ENCODE measurements around the gene TAC4. TPM values are rescaled to one million over a fixed set of nuclear protein-coding genes. Genes with fewer than 3 reads are reported as not detected.

The TAC4 gene
- total and polyA plus RNA-seq, 2 of the 13 experiments (the other 11 are each of a cell fraction or from before 2014, with no cell fraction given), result not detected

DNA sequence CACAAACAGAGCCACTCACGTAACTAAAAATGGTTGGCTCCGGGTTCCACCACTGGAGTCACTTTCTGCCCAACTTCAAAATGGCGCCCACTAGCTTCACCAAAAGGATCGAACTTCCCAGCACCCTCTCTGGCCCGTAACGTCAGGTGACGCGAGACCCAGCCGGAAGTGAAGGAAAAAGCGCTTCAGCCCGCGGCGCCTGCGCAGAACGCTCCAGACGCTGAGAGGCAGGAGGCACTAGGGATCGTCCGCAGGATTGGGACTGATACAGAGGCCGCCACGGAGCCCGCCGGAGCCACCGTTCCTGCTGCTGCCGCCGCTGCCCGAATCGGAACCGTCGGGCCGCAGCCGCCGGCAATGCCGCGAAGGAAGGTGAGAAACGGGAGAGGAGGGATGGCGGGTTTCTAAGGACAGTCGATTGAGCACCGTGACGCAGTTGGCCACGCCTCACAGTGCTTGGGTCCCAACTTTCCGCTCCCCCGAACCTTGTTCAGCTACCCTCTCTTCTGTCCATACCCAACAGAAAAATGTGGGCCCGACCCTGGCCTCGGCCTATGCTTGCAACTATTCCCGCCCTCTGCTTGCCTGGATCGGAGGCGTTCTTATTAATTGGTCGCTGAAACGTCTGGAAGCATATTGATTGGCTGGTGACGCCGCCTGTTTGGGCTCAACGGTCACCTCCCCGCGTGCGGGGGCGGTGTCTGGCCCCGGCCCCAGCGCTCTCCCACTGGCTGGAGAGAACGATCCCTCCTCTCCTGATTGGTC lies 59.2 kb downstream of the TAC4 start, which contains the start of gene KAT7 (continued):
- peak; percentile 80 for TF ChIP-seq CEBPZ (IDR thresholded peaks at IDR 0.05; ENCODE audit: low read length)
- TF ChIP-seq ZSCAN21 (CRISPR knock-in tag; IDR thresholded peaks at IDR 0.05; ENCODE audit: borderline replicate concordance), result peak; percentile 12; the same call in 1 of the 2 replicates
- no peak for TF ChIP-seq ZNF207 (IDR thresholded peaks at IDR 0.05; ENCODE audit: borderline replicate concordance)
- peak; percentile 82 for TF ChIP-seq BORCS8-MEF2B (CRISPR knock-in tag; IDR thresholded peaks at IDR 0.05)
- TF ChIP-seq SRY (CRISPR knock-in tag; IDR thresholded peaks at IDR 0.05), result peak; percentile 89; the same call in 1 of the 2 replicates
- no peak for TF ChIP-seq HNRNPK (IDR thresholded peaks at IDR 0.05; ENCODE audit: low read depth, low read length, poor library complexity, severe bottlenecking)
- TF ChIP-seq ZNF205 (CRISPR knock-in tag; IDR thresholded peaks at IDR 0.05), result 0 out of 2 replicates have a peak, but pooled peaks have one; percentile 52
- TF ChIP-seq ZBTB7A (CRISPR knock-in tag; IDR thresholded peaks at IDR 0.05), result no peak
- TF ChIP-seq, protein P1, sequence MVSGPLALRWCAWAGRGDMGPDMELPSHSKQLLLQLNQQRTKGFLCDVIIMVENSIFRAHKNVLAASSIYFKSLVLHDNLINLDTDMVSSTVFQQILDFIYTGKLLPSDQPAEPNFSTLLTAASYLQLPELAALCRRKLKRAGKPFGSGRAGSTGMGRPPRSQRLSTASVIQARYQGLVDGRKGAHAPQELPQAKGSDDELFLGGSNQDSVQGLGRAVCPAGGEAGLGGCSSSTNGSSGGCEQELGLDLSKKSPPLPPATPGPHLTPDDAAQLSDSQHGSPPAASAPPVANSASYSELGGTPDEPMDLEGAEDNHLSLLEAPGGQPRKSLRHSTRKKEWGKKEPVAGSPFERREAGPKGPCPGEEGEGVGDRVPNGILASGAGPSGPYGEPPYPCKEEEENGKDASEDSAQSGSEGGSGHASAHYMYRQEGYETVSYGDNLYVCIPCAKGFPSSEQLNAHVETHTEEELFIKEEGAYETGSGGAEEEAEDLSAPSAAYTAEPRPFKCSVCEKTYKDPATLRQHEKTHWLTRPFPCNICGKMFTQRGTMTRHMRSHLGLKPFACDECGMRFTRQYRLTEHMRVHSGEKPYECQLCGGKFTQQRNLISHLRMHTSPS (CRISPR knock-in tag; IDR thresholded peaks at IDR 0.05; ENCODE audit: low read depth), result peak; percentile 64; the same call in 1 of the 2 replicates
- TF ChIP-seq ARID2 (CRISPR knock-in tag; IDR thresholded peaks at IDR 0.05; ENCODE audit: borderline replicate concordance), result no peak
- no peak for TF ChIP-seq DPF2 (CRISPR knock-in tag; IDR thresholded peaks at IDR 0.05; ENCODE audit: borderline replicate concordance, low read depth)
- no peak for TF ChIP-seq ZNF136 (CRISPR knock-in tag; IDR thresholded peaks at IDR 0.05; ENCODE audit: low read depth)
- TF ChIP-seq ZNF264 (CRISPR knock-in tag; IDR thresholded peaks at IDR 0.05), result peak; percentile 6; the same call in 1 of the 2 replicates
- peak; percentile 18; the same call in 1 of the 2 replicates for TF ChIP-seq ZNF431 (CRISPR knock-in tag; IDR thresholded peaks at IDR 0.05; ENCODE audit: borderline replicate concordance, low read depth)
- peak; percentile 9; the same call in 1 of the 2 replicates for TF ChIP-seq SP5 (CRISPR knock-in tag; IDR thresholded peaks at IDR 0.05; ENCODE audit: borderline replicate concordance, low read depth)
- TF ChIP-seq, protein P2, sequence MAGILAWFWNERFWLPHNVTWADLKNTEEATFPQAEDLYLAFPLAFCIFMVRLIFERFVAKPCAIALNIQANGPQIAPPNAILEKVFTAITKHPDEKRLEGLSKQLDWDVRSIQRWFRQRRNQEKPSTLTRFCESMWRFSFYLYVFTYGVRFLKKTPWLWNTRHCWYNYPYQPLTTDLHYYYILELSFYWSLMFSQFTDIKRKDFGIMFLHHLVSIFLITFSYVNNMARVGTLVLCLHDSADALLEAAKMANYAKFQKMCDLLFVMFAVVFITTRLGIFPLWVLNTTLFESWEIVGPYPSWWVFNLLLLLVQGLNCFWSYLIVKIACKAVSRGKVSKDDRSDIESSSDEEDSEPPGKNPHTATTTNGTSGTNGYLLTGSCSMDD (CRISPR knock-in tag; IDR thresholded peaks at IDR 0.05), result peak; percentile 47
- peak; percentile 86; the same call in 1 of the 2 replicates for TF ChIP-seq ZNF816 (CRISPR knock-in tag; IDR thresholded peaks at IDR 0.05; ENCODE audit: borderline replicate concordance)
- TF ChIP-seq ZNF367 (CRISPR knock-in tag; IDR thresholded peaks at IDR 0.05; ENCODE audit: borderline replicate concordance), result no peak; the same call in 1 of the 2 replicates
- TF ChIP-seq SPEN (CRISPR knock-in tag; IDR thresholded peaks at IDR 0.05; ENCODE audit: low read depth), result peak; percentile 80
- TF ChIP-seq FIP1L1 (IDR thresholded peaks at IDR 0.05; ENCODE audit: borderline replicate concordance, insufficient read depth, low read depth, low read length), result no peak
- peak; percentile 89 for TF ChIP-seq BHLHE40 (IDR thresholded peaks at IDR 0.05; ENCODE audit: low read length)
- peak; percentile 57; the same call in 1 of the 2 replicates for TF ChIP-seq ZBTB8A (CRISPR knock-in tag; IDR thresholded peaks at IDR 0.05; ENCODE audit: borderline replicate concordance, low read depth)
- TF ChIP-seq KDM3A (CRISPR knock-in tag; IDR thresholded peaks at IDR 0.05; ENCODE audit: low read depth), result peak; percentile 58; the same call in 1 of the 2 replicates

Data from HepG2 (cell line).